Measurements from ENCODE around the gene CAB39L.

CAB39L gene

DNA sequence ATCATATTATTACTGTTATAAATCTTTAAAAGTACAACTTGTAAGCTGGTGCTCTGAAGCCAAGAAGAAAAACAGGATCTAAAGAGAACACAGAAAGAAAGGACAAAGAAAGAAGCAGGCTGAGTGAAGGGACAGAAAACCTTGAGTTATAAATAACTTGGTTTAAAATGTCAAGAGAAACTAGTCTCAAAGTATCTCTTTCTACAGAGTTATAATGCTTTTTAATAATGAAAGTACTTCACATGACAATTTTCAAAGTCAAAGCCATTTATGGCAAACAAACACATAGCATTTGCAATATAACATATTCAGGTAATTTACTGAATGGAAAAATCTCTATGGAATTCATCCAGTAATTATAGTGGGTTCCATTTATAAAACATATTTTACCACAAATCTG lies 33.4 kb downstream of the CAB39L start:
- H3K36me3 ChIP-seq: no peaks in the 10 kb centered on the region
- H3K27me3 ChIP-seq: no peaks in the 10 kb centered on the region
- DNase-seq: no peak

DNA sequence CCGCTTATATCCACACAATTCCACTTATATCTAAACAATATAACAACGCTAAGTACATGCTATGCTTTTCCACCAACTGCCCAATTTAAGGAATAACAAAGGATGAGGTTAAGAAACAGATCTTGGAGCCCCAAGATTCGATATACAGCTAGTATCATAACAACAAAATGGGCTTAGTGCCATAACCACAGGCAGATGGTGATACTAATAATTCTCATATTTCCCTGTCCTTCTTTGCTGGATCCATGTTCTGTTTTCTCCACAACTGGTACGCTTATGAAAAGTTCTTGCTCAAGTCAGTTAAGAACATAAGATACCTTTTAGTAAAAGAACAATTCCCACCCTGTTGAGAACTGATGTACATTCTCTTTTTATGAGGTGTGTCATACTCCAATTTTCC lies 33.9 kb downstream of the CAB39L start:
- Histone ChIP-seq H3K4me3 (ENCODE audit: low read depth, low read length) (no peak overlapping the region), H3K36me3 (no peaks in the 10 kb centered on the region), H3K9me3 (no peaks in the 10 kb centered on the region; the same call in 1 of the 2 replicates), H3K4me1 (no peaks in the 10 kb centered on the region), H3K27me3 (no peaks in the 10 kb centered on the region)
- TF ChIP-seq, protein P1, sequence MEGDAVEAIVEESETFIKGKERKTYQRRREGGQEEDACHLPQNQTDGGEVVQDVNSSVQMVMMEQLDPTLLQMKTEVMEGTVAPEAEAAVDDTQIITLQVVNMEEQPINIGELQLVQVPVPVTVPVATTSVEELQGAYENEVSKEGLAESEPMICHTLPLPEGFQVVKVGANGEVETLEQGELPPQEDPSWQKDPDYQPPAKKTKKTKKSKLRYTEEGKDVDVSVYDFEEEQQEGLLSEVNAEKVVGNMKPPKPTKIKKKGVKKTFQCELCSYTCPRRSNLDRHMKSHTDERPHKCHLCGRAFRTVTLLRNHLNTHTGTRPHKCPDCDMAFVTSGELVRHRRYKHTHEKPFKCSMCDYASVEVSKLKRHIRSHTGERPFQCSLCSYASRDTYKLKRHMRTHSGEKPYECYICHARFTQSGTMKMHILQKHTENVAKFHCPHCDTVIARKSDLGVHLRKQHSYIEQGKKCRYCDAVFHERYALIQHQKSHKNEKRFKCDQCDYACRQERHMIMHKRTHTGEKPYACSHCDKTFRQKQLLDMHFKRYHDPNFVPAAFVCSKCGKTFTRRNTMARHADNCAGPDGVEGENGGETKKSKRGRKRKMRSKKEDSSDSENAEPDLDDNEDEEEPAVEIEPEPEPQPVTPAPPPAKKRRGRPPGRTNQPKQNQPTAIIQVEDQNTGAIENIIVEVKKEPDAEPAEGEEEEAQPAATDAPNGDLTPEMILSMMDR (IDR thresholded peaks at IDR 0.05; ENCODE audit: low read depth, low read length): no peak
- no peak for DNase-seq

More for the DNA sequence above, 33.4 kb downstream of the CAB39L start:
- Histone ChIP-seq H3K4me1 (no peaks in the 10 kb centered on the region), H3K4me3 (ENCODE audit: low read depth, low read length) (no peak overlapping the region), H3K9me3 (no peaks in the 10 kb centered on the region; the same call in 1 of the 2 replicates)
- TF ChIP-seq, protein P1 (IDR thresholded peaks at IDR 0.05; ENCODE audit: low read depth, low read length): no peak

DNA sequence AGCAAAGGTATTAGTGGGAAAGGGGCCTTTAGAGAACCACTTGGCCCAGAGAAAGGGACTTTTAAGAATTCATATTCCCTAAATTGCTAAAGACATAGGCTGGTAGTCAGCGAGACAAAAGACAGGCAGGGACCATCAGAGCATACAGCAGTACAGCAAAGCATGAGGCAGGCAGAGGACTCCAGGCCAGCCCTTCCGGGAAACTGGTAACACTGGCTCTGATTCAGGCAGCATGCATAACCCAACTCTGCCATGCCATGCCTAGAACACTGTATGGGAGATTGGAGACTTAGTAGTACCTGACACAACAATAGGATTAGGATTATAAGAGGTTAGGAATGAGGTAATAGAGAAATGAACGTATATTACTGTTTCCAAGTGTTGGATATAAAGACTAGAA lies 34.9 kb downstream of the CAB39L start:
- no peaks in the 10 kb centered on the region for H3K27me3 ChIP-seq
- H3K36me3 ChIP-seq: no peaks in the 10 kb centered on the region
- TF ChIP-seq, protein P1 (IDR thresholded peaks at IDR 0.05; ENCODE audit: low read depth, low read length): no peak
- H3K9me3 ChIP-seq: no peaks in the 10 kb centered on the region; the same call in 1 of the 2 replicates
- DNase-seq: no peak
- H3K4me1 ChIP-seq: no peaks in the 10 kb centered on the region
- no peak overlapping the region for H3K4me3 ChIP-seq (ENCODE audit: low read depth, low read length)

DNA sequence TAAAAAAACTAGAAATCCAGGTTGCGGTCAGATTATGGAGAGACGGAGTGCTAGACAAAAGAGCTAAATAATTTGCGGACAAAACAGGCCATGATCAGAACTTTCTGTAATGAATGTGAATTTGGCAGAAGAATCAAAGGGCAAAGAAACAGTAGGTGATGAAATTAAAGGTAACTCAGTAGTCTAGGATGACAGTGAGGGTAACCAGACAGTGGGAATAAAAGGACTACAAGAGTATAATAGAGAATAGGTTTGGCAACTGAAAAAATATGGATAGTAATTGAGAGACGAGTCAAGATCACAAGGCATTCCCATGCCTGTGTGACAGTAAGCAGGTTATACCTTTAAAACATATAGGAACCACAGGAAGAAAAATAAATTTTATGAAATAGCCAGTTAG lies 35.9 kb downstream of the CAB39L start:
- H3K36me3 ChIP-seq: no peaks in the 10 kb centered on the region
- no peaks in the 10 kb centered on the region for H3K27me3 ChIP-seq
- no peaks in the 10 kb centered on the region; the same call in 1 of the 2 replicates for H3K9me3 ChIP-seq
- H3K4me3 ChIP-seq (ENCODE audit: low read depth, low read length): no peak overlapping the region
- no peaks in the 10 kb centered on the region for H3K4me1 ChIP-seq
- no peak for DNase-seq
- TF ChIP-seq, protein P1 (IDR thresholded peaks at IDR 0.05; ENCODE audit: low read depth, low read length): no peak

DNA sequence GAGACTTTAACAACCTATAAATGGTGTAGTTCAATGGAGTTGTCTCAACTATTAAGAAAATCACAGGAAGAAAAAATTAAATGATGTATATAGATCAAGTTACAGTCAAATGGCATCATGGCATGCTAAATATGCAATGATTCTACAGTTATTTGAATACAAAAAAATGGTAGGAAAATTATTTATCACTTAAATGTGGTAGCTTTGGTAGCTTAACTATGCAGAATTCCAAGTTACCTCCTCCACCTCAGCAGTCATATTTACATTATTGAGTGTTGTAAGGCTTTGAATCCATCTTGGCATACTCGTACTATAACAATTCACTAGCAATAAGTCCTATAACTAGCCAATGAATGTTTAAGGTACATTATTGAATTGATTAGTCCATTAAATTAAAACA lies 36.8 kb downstream of the CAB39L start:
- no peaks in the 10 kb centered on the region; the same call in 1 of the 2 replicates for H3K9me3 ChIP-seq
- H3K27me3 ChIP-seq: no peaks in the 10 kb centered on the region
- no peaks in the 10 kb centered on the region for H3K4me1 ChIP-seq
- TF ChIP-seq, protein P1 (IDR thresholded peaks at IDR 0.05; ENCODE audit: low read depth, low read length): no peak
- DNase-seq: no peak
- H3K4me3 ChIP-seq (ENCODE audit: low read depth, low read length): no peak overlapping the region
- H3K36me3 ChIP-seq: no peaks in the 10 kb centered on the region

DNA sequence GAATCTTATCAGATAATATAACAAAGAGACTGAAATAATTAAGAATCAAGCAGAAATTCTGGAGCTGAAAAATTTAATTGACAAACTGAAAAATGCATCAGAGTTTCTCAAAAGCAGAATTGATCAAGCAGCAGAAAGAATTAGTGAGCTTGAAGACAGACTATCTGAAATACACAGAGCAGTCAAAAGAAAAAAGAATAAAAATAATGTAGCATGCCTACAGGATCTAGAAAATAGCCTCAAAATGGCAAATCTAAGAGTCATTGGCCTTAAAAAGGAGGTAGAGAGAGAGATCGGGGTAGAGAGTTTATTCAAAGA lies 39.2 kb downstream of the CAB39L start:
- Histone ChIP-seq H3K9me3 (no peaks in the 10 kb centered on the region; the same call in 1 of the 2 replicates), H3K36me3 (no peaks in the 10 kb centered on the region), H3K4me1 (no peaks in the 10 kb centered on the region), H3K4me3 (ENCODE audit: low read depth, low read length) (no peak overlapping the region), H3K27me3 (no peaks in the 10 kb centered on the region)
- DNase-seq: no peak
- TF ChIP-seq, protein P1 (IDR thresholded peaks at IDR 0.05; ENCODE audit: low read depth, low read length): no peak

All from BE2C (cell line).